Renal cortical epithelial cell (primary cell): ENCODE data around the gene CSNK1G2. TPM values are rescaled to one million over a fixed set of nuclear protein-coding genes. Genes with fewer than 3 reads are reported as not detected.

ENCODE experiments used
- DNase-seq: peaks from one replicate; pipeline ENCODE4 v3.0.0-alpha.2; 2011; ENCODE audit warnings: low read depth
- total RNA-seq: library from RNA; depleted of rRNA; stranded (reverse); fragments of >200 nt; gene quantifications from 2 replicates; pipeline ENCODE4 v1.2.3, GENCODE V29; 2014

CSNK1G2 gene
- total RNA-seq, 1 donor from 2014 or later = 78.4 TPM

DNA sequence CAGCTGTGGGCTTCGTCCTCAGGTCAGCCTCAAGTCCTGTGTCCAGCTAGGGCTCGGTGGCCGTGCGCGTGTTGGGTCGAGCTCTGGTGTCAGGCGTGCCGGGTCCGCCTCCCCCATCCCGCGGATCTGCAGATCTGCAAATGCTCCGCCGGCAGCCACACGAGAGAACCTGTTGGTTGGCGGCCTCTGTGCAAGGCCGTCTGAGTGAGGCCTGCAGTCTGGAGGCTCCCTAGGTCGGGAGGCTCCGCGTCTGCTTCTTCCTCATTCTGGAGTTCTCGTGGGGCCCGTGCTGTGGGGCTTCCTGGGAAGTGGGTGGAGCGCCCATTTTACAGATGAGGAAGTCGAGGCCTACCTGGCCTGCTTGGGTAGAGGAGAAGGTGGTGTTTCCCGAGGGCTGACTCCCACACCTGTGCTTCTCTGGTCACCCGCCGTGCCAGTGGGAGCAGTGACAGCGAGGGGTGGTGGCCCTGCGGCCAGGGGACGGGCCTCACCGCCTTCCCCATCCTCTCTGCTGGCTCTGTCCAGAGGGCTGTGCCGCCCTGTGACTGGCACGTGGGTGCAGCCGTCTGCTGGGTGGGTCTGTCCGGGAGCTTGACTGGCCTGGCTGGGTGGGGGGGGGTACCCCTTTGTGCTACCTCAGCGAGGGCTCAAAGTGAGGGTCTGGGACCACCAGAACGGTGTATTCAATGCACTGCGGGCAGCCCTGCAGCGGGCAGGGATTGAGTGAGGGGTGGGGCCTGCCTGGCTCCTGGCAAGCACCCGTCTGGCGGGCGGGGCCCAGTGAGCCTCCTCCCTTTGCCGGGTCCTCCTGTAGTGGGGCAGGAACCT lies 3.3 kb downstream of the CSNK1G2 start:
- no peak for DNase-seq

- no peak for DNase-seq
These were observed 4.1 kb downstream of the CSNK1G2 start for GRCh38 chr19:1944916-1945561.

DNA sequence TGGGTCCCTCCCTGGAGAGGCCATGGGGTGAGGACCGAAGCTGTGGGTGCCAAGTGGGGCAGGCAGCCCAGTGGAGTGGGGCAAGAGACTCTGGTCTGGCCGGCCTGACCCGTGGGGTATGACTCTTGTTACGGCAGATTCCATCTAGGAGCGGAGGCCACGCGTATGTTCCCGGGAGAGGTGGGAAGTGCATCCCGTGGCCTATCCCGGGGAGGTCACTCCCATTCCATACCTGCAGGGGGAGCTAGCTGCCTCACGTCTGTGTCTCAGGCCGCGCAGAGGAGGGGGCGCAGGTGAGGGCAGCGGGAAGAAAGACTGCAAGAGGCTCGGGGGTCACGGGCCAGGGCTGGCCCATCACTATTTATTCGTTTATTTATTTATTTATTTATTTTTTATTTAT lies 4.9 kb downstream of the CSNK1G2 start:
- no peak for DNase-seq

DNA sequence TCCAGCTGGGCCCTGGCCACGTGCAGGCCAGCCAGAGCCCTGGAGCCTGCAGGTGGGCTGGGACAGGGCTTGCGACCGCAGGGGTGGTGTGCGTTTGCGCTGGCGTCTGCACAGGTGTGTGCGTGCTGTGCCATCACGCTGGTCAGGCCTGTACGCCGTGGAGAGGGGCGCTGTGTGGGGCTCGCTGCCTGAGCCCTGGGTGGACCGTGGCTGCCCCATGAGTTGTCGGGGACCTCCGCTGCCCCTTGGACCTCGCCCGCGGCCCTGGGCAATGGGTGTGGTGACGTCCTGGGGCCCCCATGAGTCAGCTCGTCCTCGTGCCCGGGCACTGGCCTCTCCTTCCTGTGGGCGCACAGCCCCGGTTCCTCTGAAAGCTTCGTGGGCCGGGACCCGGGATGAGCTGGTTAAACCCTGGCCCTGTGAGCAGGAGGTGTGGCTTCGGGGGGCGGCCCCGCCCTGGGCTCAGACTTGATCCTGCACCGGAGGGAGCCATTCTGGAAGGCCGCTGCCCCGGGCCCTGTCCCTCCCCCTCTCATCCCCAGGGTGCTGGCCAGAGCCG lies 6.8 kb downstream of the CSNK1G2 start:
- DNase-seq = no peak

DNA sequence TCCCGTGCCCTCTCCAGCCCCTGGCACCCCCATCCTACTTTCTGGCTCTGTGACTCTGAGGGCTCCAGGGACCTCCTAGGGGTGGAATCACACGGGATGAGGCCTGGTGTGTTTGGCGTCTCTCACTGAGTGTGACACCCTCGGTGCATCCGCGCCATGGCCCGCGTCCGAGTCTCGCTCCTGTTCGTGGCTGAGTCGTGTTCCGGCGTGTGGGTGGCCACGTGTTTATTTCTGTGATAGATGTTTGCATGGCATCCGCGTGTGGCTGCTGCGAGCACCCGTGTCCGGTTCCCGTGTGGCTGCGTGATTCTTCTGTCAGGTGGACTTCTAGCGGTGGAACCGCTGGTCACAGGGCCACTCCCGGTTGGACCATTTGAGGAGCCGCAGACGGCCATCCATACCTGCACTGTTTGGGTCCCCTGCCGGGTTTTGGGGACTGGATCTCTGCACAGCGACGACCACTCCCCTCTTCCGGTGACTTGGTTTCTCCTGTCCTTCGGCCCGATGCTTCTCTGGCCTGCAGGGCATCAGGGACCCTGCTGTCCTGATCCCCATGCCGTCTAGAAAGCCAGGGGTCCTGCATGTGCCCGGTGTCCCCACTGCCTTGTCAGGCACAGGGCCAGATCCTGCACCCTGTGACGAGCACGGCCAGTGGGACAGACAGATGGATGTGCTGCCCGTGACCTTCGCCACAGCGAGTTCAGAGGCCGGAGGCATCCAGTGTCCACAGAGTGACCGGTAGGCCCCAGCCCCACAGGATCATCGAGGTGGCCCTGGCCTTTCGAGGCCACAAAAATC lies 8.5 kb downstream of the CSNK1G2 start:
- no peak for DNase-seq

GRCh38 chr19:1950640-1951039 lies 9.7 kb downstream of the CSNK1G2 start:
- DNase-seq = no peak

- no peak for DNase-seq
These were observed 11.7 kb downstream of the CSNK1G2 start for GRCh38 chr19:1952635-1953034.

GRCh38 chr19:1953037-1953436 lies 12.1 kb downstream of the CSNK1G2 start:
- DNase-seq = no peak

- DNase-seq = no peak
These were observed 12.6 kb downstream of the CSNK1G2 start for GRCh38 chr19:1953441-1954094.

GRCh38 chr19:1954532-1954933 lies 13.6 kb downstream of the CSNK1G2 start:
- no peak for DNase-seq

DNA sequence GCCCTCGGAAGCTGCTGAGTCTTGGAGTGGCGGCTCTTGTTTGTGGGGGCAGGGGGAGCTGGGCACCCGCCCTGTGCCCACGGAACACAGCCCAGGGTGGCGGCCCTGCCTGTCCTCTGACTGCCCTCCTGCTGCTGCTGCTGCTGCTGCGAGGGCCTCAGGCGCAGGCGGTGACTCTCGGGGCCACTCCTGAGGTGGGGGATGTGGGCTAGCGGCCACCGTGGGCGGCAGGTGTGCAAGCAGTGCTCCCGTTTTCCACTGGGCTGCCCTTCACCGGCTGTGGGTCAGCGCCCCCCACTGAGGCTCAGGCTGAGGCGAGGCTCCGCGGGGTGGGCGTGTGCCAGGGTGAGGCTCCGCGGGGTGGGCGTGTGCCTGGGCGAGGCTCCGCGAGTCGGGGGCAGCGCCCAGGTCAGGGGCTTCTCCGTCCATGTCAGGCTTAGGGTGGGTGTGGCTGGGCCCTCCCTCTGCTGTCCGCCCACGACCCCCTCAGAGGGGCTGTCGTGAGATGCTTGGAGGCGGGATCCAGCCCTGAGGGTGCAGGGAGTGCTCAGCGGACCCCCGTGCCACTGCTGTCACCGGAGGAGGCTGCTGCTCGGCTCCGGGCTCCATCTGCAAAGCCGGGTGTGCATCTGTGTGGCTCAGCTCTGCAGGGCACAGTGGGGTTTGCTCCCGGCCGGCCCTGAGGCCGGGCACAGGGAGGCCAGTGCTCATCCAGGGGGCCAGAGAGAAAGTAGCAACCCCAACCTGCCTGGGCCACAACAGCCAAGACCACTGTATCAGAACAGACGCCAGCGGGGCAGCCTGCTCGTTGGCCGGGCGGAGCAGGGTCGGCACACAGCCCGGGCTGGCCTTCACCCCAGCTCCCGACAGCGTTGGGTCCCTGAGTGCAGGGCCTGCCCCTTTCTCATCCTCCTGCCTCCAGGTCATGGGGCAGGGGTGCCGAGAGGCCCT lies 14.5 kb downstream of the CSNK1G2 start:
- no peak for DNase-seq

DNA sequence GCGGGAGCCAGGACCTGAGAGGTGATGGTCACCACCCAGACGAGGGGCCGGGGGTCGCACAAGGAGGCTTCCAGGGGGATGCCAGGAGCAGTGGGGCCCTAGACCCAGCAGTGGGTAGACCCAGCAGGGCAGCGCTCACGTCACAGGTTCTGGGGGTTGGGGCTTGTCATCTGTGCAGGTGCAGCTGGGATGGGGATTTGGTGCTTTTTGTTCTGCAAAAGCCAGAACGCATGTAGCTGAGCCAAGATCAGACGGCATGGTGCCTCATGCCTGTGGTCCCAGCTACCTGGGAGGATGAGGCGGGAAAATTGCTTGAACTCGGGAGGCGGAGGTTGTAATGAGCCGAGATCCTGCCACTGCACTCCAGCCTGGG lies 15.1 kb downstream of the CSNK1G2 start:
- no peak for DNase-seq

DNA sequence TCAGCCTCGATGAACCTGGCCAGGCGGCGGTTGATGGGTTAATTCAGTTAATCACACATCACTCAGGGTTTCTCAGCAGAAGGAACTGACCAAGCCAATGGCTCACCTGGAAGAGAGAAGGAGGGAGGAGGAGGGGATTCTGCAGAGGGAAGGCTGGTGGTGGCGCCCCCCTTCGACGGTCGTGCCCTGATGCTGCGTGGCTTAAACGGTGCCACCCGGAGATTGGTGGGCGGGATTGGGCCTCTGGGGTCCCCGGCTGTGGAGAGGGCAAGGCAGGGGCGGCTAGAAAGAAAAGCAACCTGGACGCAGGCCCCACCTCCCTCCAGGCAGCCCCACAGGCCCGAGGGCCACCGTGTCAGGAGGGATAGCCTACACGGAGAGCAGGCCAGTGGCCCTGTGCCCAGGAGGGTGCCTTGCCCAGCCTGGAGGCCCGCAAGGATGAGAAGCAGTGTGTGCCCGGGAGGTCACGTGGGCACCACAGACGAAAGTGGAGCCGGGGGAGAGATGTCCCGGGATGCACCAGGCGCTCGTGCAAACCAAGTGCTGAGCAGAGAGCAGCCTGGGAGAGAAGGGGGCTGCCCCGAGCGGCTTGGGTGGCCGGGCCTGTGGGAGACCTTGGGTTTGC lies 16.0 kb downstream of the CSNK1G2 start:
- DNase-seq = no peak

- DNase-seq = no peak
These were observed 16.7 kb downstream of the CSNK1G2 start for GRCh38 chr19:1957562-1958248.

DNA sequence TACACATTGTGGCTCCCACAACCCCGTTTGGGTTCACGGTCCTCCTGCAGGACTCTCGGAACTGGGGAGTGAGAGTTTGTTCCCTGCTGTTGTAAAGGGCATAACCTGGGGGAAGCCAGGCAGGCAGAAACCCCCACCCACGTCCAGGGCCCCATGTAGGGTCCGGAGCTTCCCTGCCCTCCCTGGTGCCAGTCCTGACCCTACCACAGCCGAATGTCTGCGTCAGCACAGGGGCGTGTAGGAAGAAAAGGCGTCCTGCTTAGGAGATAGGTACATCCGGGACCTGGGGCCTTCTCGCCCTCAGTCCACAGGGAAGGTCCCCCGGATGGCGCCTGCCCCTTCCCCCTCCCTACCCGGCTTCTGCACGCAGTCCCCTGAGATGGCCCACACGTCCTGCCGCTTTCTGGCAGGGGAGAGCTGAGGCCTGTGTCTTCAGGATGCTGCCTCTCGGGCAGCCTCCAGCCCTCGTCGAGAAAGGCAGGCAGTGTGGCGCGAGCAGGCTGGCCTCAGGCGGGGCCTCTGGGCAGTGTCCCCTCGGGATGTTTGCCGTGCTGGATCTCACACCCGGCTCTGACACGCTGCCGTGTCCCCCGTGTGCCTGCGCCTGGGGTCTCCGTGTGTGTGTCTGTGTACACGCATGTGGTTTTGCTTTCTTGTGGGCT lies 19.1 kb downstream of the CSNK1G2 start:
- DNase-seq = no peak

DNA sequence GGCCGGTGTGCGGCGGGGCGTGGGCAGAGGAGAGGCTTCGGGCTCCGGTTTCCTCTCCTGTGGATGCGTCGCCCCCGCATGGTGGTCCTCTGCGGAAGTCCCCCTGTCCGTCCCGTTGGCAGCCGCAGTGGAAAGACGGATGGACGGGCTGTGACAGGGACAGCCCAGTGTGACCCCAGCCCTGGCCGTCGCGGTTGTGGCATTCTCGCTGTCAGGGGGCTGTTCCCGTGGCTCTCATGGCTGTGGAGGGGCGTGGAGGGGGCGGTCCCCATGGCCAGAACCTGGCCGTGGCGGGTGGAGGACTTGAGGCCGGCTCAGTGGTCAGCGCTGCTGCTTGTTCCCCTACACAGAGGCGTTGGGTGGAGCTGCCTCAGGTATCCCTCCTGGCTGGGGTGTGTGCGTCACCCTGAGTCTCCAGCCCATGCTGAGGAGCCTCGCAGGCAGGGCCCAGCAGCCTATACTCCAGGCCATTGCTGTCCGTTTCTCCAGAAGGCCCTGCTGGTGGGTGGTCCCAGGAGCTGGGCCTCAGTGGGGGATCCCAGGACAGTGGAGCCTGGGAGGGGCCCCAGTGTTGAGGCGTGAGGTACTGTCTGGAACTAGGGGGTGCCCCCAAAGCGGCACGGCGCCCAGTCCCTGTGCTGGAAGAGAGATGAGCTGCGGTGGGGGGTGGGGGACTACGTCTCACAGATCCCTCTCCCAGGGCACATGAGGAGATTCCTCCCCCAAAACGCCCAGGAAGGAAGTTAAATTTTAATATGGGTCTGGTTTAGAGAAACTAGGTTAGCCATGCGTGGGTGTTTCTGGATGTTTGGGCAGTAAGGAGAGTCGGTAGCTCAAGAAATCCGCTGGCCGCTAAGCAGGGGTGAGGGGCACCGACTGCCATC lies 20.3 kb downstream of the CSNK1G2 start:
- peak; percentile 90 for DNase-seq

GRCh38 chr19:1962674-1963073 lies 21.7 kb downstream of the CSNK1G2 start:
- DNase-seq = no peak

DNA sequence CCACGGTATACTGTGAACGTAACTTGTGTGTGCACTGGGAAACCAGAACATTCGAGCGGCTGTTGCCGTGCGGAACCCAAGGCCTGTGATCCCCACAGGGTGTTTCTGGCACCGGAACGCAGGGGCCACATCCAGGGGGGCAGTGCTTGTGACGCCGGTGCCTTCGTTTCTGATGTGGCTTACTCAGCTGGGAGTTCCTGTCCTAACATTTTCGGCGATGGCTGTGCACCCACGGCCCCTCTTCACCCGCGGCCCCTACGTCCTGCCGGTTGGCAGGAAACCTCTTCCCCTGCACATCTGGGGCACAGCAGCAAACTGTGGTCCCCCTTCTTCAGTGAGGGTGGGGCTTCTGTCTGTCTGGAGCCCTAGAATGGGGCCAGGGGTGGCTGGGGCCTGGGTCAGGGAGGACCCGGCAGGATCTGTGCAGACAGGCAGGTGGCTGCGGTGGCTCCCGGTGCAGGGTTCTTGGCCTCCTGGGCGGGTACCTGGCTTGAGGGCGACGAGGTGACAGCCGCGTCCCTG lies 26.2 kb downstream of the CSNK1G2 start:
- DNase-seq = no peak
